Epithelial cell of proximal tubule (primary cell): Measurements from ENCODE around the gene TYROBP. TPM values are rescaled to one million over a fixed set of nuclear protein-coding genes. Genes with fewer than 3 reads are reported as not detected.
"Not testable (repeated sequence)": the region's sequence is repeated elsewhere in the genome, so short reads cannot be mapped to it uniquely, and the experiment has no call there.

Source experiments
- DNase-seq: peaks from one replicate; pipeline ENCODE4 v3.0.0-alpha.2; 2011; ENCODE audit warnings: low read depth
- H3K4me3 ChIP-seq: 2 replicates; pipeline ENCODE4 v1.5.1; 2011; ENCODE audit warnings: low read depth, mild to moderate bottlenecking, low read length
- CTCF ChIP-seq: conservative IDR thresholded peaks from 2 replicates; pipeline ENCODE4 v1.5.1; 2012; ENCODE audit warnings: low read depth, mild to moderate bottlenecking, low read length
- total RNA-seq: library from RNA; depleted of rRNA; stranded (reverse); fragments of >200 nt; gene quantifications from 2 replicates; pipeline ENCODE4 v1.2.3, GENCODE V29; 2015

TYROBP gene
- total RNA-seq, 1 donor from 2014 or later = not detected

GRCh38 chr19:35911790-35912189, 3.7 kb upstream of the TYROBP start:
- H3K4me3 ChIP-seq = no peak overlapping the region
- no peak for TF ChIP-seq CTCF
- peak; percentile 69 for DNase-seq

GRCh38 chr19:35911173-35911572, 3.1 kb upstream of the TYROBP start:
- H3K4me3 ChIP-seq = no peak overlapping the region
- no peak for TF ChIP-seq CTCF
- DNase-seq = no peak

GRCh38 chr19:35910355-35910754, 2.3 kb upstream of the TYROBP start:
- H3K4me3 ChIP-seq, DNase-seq: not testable (repeated sequence)

GRCh38 chr19:35909684-35910035, 1.6 kb upstream of the TYROBP start:
- DNase-seq = no peak
- TF ChIP-seq CTCF = no peak
- H3K4me3 ChIP-seq = no peak overlapping the region

GRCh38 chr19:35908973-35909683, 1.0 kb upstream of the TYROBP start:
- no peak for TF ChIP-seq CTCF
- no peak overlapping the region for H3K4me3 ChIP-seq
- DNase-seq = no peak

GRCh38 chr19:35907377-35907745, 734 bp downstream of the TYROBP start:
- no peak for DNase-seq
- no peak for TF ChIP-seq CTCF
- no peak overlapping the region for H3K4me3 ChIP-seq

GRCh38 chr19:35905178-35905727, 2.8 kb downstream of the TYROBP start:
- TF ChIP-seq CTCF = no peak
- H3K4me3 ChIP-seq = no peak overlapping the region
- DNase-seq = no peak
